ENCODE results near the gene GPX1.
"Not testable (repeated sequence)": the region's sequence is repeated elsewhere in the genome, so short reads cannot be mapped to it uniquely, and the experiment has no call there.

GPX1 gene

DNA sequence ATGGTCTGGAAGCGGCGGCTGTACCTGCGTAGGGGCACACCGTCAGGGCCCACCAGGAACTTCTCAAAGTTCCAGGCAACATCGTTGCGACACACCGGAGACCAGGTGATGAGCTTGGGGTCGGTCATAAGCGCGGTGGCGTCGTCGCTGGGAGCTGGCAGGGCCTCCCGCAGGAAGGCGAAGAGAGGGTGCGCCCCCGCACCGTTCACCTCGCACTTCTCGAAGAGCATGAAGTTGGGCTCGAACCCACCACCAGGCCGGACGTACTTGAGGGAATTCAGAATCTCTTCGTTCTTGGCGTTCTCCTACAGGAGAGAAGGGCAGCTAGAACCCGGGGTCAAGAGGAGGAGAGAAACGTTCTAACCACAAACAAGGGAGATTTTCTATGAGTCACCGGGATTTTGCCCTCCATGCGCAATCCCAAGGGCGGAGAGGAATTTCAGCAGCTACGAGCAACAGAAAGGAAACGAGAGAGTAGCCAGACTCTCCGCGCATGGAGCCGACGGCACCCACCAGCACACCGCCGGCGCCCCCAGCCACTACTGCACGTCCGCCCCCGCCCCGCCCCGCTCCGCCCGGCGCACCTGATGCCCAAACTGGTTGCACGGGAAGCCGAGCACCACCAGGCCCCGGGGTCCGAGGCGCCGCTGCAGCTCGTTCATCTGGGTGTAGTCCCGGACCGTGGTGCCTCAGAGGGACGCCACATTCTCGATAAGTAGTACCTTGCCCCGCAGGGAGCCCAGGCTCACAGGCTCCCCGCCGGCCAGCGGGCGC, 523 bp downstream of the GPX1 start:
- DNase-seq (ENCODE audit: low read depth) = peak; percentile 20

DNA sequence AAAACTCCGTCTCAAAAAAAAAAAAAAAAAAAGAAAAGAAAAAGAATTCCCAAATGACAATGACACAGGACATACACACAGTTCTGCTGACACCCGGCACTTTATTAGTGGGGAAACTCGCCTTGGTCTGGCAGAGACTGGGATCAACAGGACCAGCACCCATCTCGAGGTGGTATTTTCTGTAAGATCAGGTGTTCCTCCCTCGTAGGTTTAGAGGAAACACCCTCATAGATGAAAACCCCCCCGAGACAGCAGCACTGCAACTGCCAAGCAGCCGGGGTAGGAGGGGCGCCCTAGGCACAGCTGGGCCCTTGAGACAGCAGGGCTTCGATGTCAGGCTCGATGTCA, 1.1 kb downstream of the GPX1 start:
- DNase-seq (ENCODE audit: low read depth) = not testable (repeated sequence)

DNA sequence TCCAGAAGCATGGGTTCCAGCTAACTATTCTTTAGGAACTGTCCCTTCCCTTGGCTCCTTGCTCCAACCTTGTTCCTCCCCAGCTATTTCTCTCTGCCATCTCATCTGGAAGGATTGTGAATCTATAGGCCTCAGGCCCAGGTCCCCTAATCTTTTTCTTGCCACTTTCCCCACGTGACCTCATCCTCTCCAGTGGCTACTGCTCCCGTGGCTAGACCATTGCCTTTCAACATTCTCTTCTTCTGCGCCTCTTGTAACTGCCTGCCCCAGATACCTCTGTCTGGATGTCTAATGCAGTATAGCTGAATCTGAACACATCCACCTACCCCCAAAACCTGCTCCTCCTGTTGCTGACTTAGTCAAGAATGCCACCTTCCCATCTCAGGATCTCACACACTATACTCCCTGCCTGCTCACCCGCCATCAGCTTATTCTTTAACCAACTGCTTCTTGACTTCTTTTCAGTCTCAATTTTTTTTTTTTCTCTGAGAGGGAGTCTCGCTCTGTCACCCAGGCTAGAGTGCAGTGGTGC, 5.2 kb downstream of the GPX1 start:
- no peak for DNase-seq (ENCODE audit: low read depth)

DNA sequence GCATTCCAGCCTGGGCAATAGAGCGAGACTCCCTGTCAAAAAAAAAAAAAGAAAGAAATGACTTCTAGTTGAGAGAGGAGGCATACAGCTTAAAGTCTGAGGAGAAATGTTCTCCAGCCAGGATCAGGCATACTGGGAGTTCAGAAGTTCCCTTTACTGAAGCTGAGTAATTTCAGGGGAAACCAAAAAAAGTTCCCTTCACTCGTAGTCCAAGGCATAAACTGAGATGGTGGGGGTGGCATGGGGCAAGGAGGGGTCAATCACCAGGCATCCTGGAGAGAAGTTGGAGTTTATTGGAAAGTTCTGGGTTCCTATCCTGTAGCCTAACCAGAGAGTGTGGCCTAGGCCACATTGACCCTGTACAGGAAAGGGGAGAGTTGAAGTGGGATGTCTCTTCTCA, 5.9 kb downstream of the GPX1 start:
- DNase-seq (ENCODE audit: low read depth) = no peak

DNA sequence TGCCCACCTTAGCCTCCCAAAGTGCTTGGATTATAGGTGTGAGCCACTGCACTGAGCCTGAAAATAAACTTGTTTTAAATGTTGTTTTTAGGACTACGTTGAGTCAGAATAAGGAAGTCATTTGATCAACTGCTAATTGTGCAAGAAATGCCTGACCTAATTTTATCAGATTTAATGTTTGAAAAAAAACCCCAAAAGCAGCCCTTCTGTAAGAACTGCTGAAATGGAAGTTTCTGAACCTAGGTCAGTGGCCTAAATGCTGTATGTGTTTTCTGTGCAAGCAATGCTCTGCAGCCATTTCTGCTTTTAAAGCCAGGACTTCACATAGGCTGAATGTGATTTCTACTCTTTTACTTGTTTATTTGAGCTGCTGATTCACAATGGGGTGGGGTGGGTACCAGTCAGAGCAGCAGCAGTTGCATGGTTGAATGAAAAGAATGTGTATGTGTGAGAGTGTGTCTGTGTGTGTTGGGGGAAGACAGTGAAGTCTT, 6.6 kb downstream of the GPX1 start:
- DNase-seq (ENCODE audit: low read depth) = no peak

DNA sequence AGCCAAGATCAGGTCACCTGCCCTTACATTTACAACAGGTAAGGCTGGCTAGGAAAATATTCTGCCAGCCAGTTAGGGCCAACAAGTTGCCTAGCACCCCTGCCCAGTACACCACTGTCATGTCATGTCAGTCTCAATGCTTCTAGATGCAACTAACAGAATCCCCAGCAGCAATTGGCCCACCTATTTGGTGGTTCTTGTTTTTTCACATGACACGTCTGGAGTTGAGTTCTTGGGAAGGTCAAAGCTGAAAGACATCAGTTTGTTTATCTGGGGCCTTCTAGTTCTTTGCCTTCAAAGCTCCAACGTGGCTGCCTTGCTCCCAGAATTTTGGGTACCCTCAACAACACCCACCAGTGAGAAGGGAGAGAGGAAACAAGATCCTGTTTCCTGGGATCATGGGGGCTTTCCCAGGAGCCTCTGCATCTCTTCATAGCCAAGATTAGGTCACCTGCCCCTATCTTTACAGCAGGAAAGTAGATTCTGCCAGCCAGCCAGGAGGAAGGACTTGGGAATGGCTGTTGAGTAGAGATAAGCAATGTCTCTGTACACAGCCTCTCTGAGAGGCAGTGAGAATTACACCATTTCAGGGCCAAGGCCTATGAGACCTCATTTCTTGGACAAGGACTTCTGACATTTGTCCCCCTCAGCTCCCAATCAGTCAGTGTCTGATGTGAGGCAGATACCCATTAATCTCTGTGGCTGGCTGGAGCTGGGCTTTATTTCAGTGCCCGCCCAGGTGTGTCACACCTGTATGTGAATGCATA, 8.6 kb downstream of the GPX1 start:
- DNase-seq (ENCODE audit: low read depth) = no peak

DNA sequence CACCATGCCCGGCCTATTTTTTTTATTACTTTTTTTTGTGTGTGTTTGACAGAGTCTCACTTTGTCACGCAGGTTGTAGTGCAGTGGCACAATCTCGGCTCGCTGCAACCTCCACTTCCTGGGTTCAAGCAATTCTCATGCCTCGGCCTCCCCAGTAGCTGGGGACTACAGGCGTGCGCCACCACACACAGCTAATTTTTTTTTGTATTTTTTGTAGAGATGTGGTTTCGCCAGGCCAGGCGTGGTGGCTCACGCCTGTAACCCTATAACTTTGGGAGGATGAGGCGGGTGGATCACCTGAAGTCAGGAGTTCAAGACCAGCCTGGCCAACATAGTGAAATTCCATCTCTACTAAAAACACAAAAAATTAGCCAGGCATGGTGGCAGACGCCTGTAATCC, 9.8 kb downstream of the GPX1 start:
- DNase-seq (ENCODE audit: low read depth) = not testable (repeated sequence)

DNA sequence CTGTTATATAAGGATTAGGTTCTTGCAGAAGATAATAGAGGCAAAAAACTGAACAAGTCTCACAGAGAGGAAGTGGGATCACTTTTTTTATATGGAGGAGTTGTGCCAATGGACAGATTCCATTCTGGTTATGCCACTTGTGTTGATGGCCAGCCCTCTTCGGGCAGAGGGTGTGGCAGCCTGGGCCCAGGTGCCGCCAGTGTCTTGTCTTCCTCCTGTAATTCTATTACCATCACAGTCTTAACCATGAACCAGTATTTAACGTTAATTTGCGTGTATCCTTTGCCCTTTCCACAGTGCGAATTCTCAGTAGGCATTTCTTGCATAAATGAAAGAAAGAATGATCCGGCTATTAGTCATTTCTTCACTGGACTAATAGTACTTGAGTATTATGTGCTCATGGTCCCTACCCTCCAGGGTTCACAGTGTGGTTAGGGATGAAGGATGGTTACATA, 11.3 kb downstream of the GPX1 start:
- DNase-seq (ENCODE audit: low read depth) = no peak

DNA sequence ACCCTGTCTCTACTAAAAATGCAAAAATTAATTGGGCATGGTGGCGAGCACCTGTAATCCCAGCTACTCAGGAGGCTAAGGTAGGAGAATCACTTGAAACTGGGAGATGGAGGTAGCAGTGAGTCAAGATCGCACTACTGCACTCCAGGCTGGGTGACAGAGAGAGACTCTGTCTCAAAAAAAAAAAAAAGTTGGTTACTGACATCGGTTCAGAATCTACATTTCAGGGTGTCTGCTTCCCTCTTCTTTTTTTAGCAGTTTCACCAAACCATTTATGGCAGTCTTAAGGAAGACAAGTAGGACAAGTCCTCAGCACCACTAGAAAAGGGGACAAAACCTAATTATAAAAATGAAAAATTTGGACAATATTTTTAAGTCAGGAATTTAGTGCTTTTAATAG, 15.0 kb downstream of the GPX1 start:
- DNase-seq (ENCODE audit: low read depth) = no peak

DNA sequence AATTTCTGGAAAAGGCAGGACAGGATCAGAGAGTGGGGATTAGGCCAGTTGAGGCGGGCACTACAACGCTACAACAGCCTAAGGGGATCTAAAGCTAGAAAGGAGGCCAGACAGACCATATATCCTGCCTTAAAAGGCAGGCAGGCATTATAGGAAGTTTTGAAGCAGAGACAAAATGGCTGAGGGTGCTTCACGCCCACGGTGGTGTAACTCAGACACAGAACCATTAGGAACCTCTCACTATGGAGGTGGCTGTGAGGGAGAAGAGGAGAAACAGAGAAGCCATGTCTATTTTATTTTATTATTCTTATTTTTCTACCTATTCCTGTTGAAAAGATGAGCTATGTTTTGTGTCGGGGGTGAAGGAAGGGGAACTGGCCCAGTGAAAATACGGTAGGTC, 16.2 kb downstream of the GPX1 start:
- DNase-seq (ENCODE audit: low read depth) = no peak

DNA sequence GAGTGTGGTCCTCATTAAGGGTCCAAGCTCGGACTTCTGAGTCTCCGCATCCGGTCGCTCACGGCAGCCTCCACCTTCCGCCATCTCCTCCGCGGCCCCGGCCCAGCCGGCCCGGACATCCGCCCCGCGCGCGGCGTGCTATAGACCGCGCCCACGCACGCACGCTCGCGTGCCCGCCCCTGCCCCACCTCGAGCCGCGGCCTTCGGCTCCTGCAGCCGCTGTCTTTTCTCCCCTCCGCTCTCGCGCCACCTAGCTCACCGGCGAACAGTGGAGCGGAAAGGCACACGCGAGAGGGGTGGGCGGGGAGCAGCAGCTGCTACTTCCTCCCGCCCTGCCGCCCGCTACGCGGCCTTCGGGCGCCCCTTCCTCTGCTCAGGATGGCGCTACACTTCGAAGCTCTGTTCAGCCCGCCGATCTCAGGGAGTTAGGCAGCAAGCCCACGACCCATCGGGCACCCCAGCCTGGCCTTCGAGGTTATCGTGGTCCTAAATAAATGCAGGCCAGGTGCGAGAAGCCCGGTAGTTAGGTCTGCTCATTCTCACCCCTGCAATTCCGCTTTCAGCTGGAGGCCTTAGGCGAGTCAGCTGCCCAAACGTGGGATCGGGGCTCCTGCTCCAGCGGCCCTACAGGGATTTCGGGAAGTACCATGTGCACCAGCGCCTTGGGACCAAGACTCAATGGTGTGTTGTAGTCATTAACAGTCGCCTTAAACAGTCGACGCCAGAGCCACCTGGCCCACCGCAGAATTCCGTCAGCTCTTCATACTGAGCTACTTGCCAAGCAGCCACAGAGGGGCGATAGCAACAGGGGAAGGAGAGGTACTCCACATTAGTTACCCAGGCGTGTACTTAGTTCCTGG, 18.0 kb downstream of the GPX1 start, which contains the start of gene USP4:
Gene USP4, minus strand, starts transcription at position 113 of the 860 bp plus-strand sequence. Its CDS starts 29 bp downstream, at position 84.
- DNase-seq (ENCODE audit: low read depth) = peak; percentile 90

DNA sequence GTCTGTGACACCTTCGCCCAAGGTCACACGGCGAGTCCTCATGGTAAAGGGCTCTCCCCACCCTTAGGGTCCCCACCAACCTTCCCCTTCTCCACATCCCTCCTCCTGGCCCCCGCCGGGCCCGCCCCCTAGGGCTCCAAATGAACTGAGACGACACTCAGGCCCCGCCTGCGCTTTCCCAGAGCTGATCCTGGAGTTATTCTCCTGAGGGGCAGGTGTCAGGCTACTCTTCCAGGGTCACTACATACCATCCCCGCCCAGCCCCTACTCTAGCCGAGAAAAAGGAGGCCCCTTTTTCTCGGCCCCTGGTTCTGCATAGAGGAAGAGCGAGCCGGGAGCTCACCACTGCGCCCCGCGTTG, 18.6 kb downstream of the GPX1 start:
- no peak for DNase-seq (ENCODE audit: low read depth)

DNA sequence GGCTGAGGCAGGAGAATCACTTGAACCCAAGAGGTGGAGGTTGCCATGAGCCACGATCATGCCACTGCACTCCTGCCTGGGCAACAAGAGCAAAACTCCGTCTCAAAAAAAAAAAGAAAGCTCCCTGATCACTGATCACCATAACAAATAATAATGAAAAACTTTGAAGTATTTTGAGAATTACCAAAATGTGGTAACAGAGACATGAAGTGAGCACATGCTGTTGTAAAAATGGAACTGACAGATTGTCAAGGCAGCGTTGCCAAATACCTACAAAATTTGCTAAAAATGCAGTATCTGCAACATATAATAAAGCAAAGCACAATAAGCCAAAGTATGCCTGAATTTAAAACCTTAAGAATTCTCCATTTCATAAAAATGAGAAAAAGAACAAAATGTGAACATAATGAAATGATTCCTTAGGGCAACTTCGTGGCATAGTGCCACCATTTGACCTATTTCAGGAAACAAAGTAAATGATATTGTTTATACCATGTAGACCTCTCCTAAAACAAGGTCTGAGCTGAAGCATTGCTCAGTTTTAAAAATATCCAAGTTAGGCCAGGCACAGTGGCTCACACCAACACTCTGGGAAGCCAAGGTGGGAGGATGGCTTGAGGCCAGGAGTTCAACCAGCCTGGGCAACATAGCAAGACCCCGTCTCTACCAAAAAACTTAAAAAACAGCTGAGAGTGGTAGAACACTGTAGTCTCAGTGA, 24.1 kb downstream of the GPX1 start:
- DNase-seq (ENCODE audit: low read depth) = no peak

DNA sequence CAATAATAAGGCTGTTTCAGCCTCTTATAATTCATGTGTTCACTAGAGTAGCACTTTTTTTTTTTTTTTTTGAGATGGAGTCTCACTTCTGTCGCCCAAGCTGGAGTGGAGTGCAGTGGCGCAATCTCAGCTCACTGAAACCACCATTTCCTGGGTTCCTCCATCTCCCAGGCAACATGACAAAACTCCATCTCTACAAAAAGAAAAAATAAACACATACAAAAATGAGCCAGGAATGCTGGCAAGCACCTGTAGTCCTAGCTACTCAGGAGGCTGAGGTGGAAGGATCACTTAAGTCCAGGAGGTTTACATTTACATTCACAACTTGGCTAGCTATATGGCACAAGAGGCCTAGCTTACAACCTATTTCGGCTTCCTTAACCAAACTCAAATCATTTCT, 25.1 kb downstream of the GPX1 start:
- no peak for DNase-seq (ENCODE audit: low read depth)

DNA sequence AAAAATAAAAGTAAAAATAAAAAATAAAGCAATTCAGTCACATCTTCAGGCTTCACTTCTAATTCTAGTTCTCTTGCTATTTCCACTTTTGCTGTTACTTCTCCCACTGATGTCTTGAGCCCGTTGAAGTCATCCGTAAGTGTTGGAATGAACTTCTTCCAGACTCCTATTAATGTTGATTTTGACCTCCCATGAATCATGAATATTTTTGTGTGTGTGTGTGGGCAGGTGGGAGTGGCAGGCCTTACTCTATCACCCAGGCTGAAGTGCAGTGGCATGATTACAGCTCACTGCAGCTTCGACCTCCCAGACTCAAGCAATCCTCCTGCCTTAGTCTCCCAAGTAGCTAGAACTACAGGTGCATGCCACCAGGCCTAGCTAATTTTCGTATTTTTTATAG, 29.0 kb downstream of the GPX1 start:
- DNase-seq (ENCODE audit: low read depth) = no peak

DNA sequence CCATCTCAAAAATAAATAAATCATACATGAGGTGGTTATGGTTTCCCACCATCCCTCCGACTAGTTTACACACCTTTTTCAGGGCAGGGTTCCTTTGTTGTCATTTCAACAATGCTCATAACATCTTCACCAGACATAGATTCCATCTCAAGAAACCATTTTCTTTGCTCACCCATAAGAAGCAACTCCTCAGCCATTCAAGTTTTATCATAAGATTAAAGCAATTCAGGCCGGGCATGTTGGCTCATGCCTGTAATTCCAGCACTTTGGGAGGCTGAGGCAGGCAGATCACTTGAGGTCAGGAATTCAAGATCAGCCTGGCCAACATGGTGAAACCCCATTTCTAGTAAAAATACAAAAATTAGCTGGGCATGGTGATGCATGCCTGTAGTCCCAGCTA, 29.8 kb downstream of the GPX1 start:
- not testable (repeated sequence) for DNase-seq (ENCODE audit: low read depth)

DNA sequence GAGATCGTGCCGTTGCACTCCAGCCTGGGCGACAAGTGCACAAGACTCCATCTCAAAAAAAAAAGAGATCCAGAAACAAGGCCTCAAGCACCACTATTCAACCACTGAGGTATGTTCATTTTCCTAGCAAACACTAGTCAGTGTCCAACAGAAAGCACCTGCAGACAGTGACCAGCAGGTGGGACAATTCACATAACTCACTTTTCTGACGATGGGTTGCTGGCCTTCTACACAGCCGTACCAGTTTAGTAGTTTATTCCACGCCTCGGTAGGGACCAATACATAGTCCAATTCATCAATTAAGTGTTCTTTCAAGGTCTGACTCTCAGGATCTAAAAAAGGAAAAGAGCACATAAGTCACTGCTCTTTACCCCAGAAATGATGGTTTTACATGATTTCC, 30.7 kb downstream of the GPX1 start:
- no peak for DNase-seq (ENCODE audit: low read depth)

DNA sequence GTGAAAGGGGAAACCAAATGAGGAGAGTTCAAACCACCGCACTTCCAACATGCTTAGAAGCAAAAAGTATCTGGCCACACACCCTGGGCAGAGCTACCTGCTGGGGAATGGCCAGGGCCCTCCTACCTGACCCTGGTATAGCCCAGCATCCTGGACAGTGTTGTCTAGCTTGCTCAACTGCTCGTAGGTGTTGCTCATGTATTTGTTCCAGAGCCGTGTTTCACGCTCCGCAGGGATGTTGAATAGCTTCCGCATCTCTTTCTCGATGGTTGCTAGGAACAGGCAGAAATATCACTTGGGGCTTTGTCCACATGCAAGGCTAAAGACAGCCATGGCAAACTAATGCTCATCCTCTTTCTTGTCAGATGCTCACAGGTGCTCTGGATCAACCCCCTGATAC, 33.4 kb downstream of the GPX1 start:
- no peak for DNase-seq (ENCODE audit: low read depth)

DNA sequence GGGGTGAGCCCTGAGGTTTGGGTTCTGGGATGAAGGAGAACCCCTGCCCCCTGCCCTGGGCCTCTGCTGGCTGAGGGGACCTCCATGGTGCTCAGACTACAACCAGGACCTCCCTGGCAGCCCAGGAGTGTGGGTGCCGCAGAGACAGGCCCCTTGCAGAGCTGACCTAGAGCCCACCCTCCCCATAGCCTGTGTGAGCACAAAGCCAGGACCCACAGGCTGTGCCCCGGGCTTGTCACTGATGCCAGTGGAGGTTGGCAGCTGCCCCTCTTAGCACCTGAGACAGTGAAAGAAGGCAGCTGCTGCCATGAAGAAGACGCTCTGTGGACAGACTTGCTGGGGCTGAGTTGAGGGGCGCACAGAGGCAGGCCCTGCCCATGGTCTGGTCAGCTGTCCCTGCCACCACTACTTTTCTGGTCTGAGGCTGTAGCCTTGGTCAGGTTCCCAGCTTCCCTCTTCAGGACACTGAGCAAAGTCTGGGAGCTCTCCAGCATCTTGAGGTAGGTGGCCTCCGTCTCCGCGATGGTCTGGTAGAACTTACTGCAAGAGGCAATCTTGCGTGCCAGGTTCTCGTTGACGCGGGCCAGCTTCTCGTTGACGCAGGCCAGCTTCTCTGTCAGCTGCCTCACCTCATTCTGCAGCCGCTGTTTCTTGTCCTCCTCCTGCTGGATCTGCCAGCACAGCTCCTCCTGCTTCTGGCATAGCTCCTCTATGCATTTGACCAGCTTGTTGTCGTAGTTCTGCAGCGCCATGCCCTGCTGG, 41.3 kb downstream of the GPX1 start:
- no peak for DNase-seq (ENCODE audit: low read depth)

DNA sequence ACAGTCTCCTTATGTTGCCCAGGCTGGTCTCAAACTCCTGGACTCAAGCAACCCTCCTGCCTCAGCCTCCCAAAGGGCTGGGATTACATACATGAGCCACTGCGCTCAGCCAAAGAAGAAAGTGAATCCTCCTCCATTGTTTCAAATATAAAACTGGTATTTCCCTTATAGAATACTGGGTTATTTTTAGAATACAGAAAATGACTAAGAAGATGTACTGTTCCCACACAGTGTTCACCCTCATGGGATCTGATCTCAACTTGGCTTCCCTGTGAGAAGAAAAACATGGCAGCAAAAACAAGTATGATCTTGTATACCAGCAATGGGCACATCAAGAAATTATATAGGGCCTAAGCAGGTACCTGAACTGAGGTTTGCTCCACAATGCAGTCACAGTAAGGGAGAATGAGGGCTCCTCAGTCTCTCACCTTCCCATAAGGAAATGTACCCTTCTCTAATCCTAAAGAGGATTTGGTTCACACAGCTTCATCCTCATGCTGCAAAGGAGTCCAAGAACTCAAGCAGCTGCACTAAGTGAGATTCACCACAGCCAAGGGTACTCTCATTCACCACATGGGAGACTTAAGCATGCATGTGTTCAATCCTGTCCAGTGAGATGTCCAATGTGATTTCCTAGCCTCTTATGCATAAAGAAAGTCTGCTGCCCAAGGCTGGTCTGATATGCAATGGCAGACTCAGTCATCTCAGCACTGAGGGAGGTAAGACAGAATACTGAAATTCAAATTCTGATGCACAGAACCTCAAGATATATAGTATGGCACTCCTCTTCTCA, 44.1 kb downstream of the GPX1 start:
- DNase-seq (ENCODE audit: low read depth) = no peak
